Hepatocyte (in vitro differentiated cells): ENCODE measurements around the gene RAPSN. TPM values are rescaled to one million over a fixed set of nuclear protein-coding genes. Genes with fewer than 3 reads are reported as not detected.

ENCODE experiments used
- DNase-seq: peaks from one replicate; pipeline ENCODE4 v3.0.0-alpha.2; 2016; ENCODE audit warnings: low spot score
- H2AFZ ChIP-seq: fragments of 200-600 bp; sonication (generic); 2 replicates; pipeline ENCODE4 v1.6.0; 2016; ENCODE audit warnings: antibody characterized with exemption, mild to moderate bottlenecking
- H3K27ac ChIP-seq: fragments of 200-600 bp; sonication (generic); 2 replicates; pipeline ENCODE4 v1.5.1; 2016; ENCODE audit warnings: mild to moderate bottlenecking
- H3K27me3 ChIP-seq: fragments of 200-600 bp; sonication (generic); 2 replicates; pipeline ENCODE4 v1.6.1; 2016
- H3K36me3 ChIP-seq: fragments of 200-600 bp; sonication (generic); replicated peaks from 2 replicates; pipeline ENCODE4 v1.5.1; 2016; ENCODE audit warnings: low read depth; ENCODE audit not compliant: insufficient read depth
- H3K4me1 ChIP-seq: fragments of 200-600 bp; sonication (generic); 2 replicates; pipeline ENCODE4 v1.5.1; 2016; ENCODE audit warnings: mild to moderate bottlenecking, moderate library complexity; ENCODE audit not compliant: insufficient read depth
- H3K4me2 ChIP-seq: fragments of 200-600 bp; sonication (generic); 2 replicates; pipeline ENCODE4 v1.6.0; 2016
- H3K4me3 ChIP-seq: fragments of 200-600 bp; sonication (generic); 2 replicates; pipeline ENCODE4 v1.5.1; 2016; ENCODE audit warnings: mild to moderate bottlenecking
- H3K79me2 ChIP-seq: fragments of 200-600 bp; sonication (generic); 2 replicates; pipeline ENCODE4 v1.6.0; 2017; ENCODE audit warnings: mild to moderate bottlenecking
- H3K9me2 ChIP-seq: fragments of 200-600 bp; sonication (generic); replicated peaks from 2 replicates; pipeline ENCODE4 v1.6.0; 2017; ENCODE audit warnings: mild to moderate bottlenecking; ENCODE audit not compliant: insufficient read depth
- H3K9me3 ChIP-seq: fragments of 200-600 bp; sonication (generic); 2 replicates; pipeline ENCODE4 v1.5.1; 2016; ENCODE audit warnings: low read depth, mild to moderate bottlenecking
- H4K20me1 ChIP-seq: fragments of 200-600 bp; sonication (generic); 2 replicates; pipeline ENCODE4 v1.6.0; 2016; ENCODE audit warnings: mild to moderate bottlenecking; ENCODE audit not compliant: insufficient read depth, poor library complexity, severe bottlenecking
- EZH2 ChIP-seq: fragments of 200-600 bp; sonication (generic); IDR thresholded peaks from 2 replicates; pipeline ENCODE4 v1.6.1; 2016; ENCODE audit warnings: antibody characterized with exemption, mild to moderate bottlenecking, borderline replicate concordance
- EZH2phosphoT487 ChIP-seq: fragments of 200-600 bp; sonication (generic); IDR thresholded peaks from one replicate; pipeline ENCODE4 v1.6.1; 2018; ENCODE audit warnings: antibody characterized with exemption, mild to moderate bottlenecking, low read depth, moderate library complexity; ENCODE audit not compliant: unreplicated experiment, severe bottlenecking
- WGBS: methylation state at CpG from one replicate; pipeline ENCODE4 v1.1.6; 2016; ENCODE audit warnings: low lambda C conversion rate; ENCODE audit errors: missing lambda C conversion rate; 5-methylcytosine and 5-hydroxymethylcytosine counted together
- polyA plus RNA-seq: library from polyadenylated mRNA; unstranded; fragments of >200 nt; fragmentation: Nextera tagmentation; extraction: Ambion mirVana; gene quantifications from 2 replicates; pipeline ENCODE4 v1.2.1, GENCODE V29; 2016
- total RNA-seq: library from RNA; depleted of rRNA; stranded (reverse); fragments of >200 nt; gene quantifications from 2 replicates; pipeline ENCODE4 v1.2.3, GENCODE V29; 2014
- TF ChIP-seq, protein P1 (sequence below): fragments of 200-600 bp; sonication (generic); IDR thresholded peaks from 2 replicates; pipeline ENCODE4 v1.5.1; 2016; ENCODE audit warnings: antibody characterized with exemption, mild to moderate bottlenecking; ENCODE audit not compliant: poor library complexity

RAPSN gene
- total and polyA plus RNA-seq, 2 experiments from 2014 or later = 0.46 TPM; not detected in 1

DNA sequence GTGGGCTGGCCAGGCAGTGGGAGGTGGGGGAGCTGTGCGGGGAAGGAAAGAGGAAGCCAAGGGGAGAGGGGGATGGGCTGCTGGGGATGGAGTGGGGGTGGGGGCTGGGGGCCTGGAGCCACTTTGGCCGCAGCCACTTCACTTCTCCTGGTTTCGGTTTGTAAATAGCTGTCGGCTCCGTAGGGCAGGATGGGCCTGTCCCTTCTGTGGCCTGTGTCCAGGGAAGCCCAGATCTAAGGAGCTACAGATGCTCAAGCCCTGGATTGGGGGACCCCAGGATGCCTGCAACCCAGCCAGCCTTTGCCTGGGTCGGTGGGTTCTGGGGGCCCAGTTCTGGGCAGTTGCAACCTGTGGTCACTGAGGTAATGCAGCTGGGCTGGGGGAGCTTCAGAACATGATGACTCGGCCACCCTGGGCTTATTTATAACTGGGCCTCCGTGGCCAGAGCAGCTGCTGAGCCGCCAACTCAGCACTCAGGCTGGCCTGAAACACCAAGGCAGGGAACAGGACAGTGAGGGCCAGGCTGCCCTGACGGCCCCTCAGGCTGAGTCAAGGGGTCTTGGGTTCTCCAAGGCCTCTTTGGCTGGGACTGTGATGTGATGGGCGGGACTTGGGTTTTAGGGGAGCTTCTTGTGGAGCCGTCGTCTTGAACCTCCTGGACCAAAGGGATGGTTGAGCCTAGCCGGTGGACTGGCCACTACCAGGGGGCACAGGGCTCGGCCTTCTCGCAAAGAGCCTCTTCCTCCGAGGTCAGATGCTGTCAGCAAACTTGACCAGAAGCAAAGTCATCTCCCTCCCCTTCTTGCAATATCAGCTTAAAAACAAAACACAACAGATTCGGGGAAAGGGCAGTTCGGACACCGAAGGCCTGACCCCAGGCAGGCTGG, 55.5 kb downstream of the RAPSN start:
- Histone ChIP-seq H3K4me2 (no peak overlapping the region), H3K36me3 (no peaks in the 10 kb centered on the region), H2AFZ (no peak overlapping the region), H3K9me2 (no peaks in the 10 kb centered on the region), H3K9me3 (no peaks in the 10 kb centered on the region), H3K27me3 (no peaks in the 10 kb centered on the region), H3K79me2 (no peaks in the 10 kb centered on the region), H3K4me3 (no peak overlapping the region), H4K20me1 (no peaks in the 10 kb centered on the region), H3K27ac (no peak overlapping the region), H3K4me1 (no peaks in the 10 kb centered on the region)
- TF ChIP-seq EZH2 (no peak), EZH2phosphoT487 (no peak)
- TF ChIP-seq, protein P1, sequence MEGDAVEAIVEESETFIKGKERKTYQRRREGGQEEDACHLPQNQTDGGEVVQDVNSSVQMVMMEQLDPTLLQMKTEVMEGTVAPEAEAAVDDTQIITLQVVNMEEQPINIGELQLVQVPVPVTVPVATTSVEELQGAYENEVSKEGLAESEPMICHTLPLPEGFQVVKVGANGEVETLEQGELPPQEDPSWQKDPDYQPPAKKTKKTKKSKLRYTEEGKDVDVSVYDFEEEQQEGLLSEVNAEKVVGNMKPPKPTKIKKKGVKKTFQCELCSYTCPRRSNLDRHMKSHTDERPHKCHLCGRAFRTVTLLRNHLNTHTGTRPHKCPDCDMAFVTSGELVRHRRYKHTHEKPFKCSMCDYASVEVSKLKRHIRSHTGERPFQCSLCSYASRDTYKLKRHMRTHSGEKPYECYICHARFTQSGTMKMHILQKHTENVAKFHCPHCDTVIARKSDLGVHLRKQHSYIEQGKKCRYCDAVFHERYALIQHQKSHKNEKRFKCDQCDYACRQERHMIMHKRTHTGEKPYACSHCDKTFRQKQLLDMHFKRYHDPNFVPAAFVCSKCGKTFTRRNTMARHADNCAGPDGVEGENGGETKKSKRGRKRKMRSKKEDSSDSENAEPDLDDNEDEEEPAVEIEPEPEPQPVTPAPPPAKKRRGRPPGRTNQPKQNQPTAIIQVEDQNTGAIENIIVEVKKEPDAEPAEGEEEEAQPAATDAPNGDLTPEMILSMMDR = no peak
- 81% methylated on average over 19 of the region's 20 CpGs for WGBS
- peak; percentile 40 for DNase-seq

DNA sequence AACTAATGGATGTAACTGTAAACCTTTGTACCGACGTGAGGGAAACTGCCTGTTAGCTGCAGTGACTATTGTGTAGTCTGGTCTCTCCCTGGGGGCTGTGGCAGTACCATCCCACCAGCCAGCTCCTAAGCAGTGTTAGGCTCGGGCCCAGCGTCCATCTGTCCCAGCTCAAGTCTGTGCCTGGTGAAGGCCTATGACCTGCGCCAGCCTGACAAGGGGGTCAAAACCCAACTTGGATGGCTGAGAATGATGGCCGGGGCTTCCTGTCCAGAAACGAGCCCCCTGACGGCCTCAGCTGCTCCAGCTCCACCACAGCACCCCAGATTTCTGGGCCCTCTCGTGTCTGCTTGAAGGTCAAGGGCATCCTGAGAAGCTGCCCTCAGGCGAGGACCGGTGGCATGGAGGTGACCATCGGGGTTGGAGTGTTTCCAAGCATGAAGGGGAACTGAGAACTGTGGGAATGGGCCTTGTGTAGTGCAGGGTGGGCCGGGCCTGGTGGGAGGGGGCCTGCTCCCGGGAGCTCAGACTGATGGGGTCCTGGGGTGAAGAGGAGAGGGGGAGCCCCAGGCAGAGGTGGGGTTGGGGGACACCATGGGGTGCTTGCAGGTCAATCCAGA, 56.3 kb downstream of the RAPSN start:
- no peaks in the 10 kb centered on the region for H3K79me2 ChIP-seq
- no peak overlapping the region for H3K4me2 ChIP-seq
- 93% methylated on average over 13 of the region's 14 CpGs for WGBS
- H2AFZ ChIP-seq = no peak overlapping the region
- TF ChIP-seq EZH2 = no peak
- TF ChIP-seq, protein P1 = no peak
- no peak for TF ChIP-seq EZH2phosphoT487
- no peak for DNase-seq
- H3K27me3 ChIP-seq = no peaks in the 10 kb centered on the region
- no peaks in the 10 kb centered on the region for H4K20me1 ChIP-seq
- H3K4me3 ChIP-seq = no peak overlapping the region
- H3K9me3 ChIP-seq = no peaks in the 10 kb centered on the region
- H3K9me2 ChIP-seq = no peaks in the 10 kb centered on the region
- H3K36me3 ChIP-seq = no peaks in the 10 kb centered on the region
- no peaks in the 10 kb centered on the region for H3K4me1 ChIP-seq
- no peak overlapping the region for H3K27ac ChIP-seq

DNA sequence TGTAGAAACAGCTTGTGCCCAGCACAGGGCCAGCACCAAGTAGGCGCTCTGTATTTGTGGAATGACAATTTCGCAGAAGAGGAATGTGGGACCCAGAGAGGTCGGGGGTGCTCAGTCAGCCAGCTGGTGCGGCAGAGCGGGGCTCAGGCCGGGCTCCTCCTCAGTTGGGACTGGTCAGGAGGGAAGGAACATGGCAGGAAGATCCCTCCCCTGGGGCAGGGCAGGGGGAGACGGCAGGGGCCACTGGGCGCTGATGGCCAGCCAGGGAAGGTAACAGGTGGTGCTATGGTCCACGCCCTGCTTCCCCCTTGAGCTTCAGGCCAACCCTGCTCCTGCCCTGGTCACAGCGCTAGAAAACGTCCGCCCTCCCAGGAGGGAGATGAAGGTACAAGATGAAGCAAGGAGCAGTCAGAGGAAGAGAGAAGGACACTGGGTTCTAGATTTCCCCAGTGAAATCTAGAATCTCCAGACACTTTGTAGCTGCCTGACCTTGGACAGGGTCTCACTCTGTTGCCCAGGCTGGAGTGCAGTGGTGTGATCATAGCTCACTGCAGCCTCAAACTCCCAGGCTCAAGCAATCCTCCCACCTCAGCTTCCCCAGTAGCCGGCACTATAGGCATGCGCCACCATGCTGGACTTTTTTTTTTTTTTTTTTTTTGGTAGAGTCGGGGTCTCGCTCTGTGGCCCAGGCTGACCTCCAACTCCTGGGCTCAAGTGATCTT, 57.1 kb downstream of the RAPSN start:
- WGBS = 89% methylated on average over 15 of the region's 16 CpGs
- H3K9me2 ChIP-seq = no peaks in the 10 kb centered on the region
- no peaks in the 10 kb centered on the region for H3K27me3 ChIP-seq
- H3K9me3 ChIP-seq = no peaks in the 10 kb centered on the region
- no peaks in the 10 kb centered on the region for H3K4me1 ChIP-seq
- no peak overlapping the region for H2AFZ ChIP-seq
- TF ChIP-seq EZH2 = no peak
- TF ChIP-seq EZH2phosphoT487 = no peak
- TF ChIP-seq, protein P1 = no peak
- no peaks in the 10 kb centered on the region for H3K79me2 ChIP-seq
- DNase-seq = no peak
- no peaks in the 10 kb centered on the region for H3K36me3 ChIP-seq
- no peaks in the 10 kb centered on the region for H4K20me1 ChIP-seq
- no peak overlapping the region for H3K4me3 ChIP-seq
- no peak overlapping the region for H3K27ac ChIP-seq
- no peak overlapping the region for H3K4me2 ChIP-seq
